ENCODE data around the gene CALML3. TPM values are rescaled to one million over a fixed set of nuclear protein-coding genes. Genes with fewer than 3 reads are reported as not detected.

Gene CALML3
- total RNA-seq, 1 experiment from 2014 or later = not detected

GRCh38 chr10:5484205-5484604 is 40.6 kb upstream of the CALML3 start:
- H3K27ac Mint-ChIP-seq = no peak overlapping the region
- Histone ChIP-seq H3K9ac (ENCODE audit: extremely low read depth, insufficient read length, low read length) (no peak overlapping the region), H2BK12ac (ENCODE audit: insufficient read length, low read depth, low read length) (no peak overlapping the region), H3T11ph (ENCODE audit: low read length) (no peak overlapping the region), H2AFZ (ENCODE audit: low read length) (no peak overlapping the region), H3K56ac (ENCODE audit: insufficient read length, low read depth, low read length) (no peak overlapping the region), H3K79me1 (ENCODE audit: insufficient read depth, low read depth, low read length, poor library complexity, severe bottlenecking) (no peaks in the 10 kb centered on the region), H2BK15ac (ENCODE audit: low read depth, low read length) (no peak overlapping the region), H3K27ac (ENCODE audit: insufficient read length, low read depth, low read length) (no peak overlapping the region), H3K79me2 (ENCODE audit: insufficient read depth, low read length) (no peaks in the 10 kb centered on the region), H3K23ac (ENCODE audit: insufficient read length, low read depth, low read length) (no peak overlapping the region), H3K4me1 (ENCODE audit: insufficient read depth, low read length) (peaks cover 1% of the 10 kb centered on the region; the same call in 1 of the 2 replicates), H3K23me2 (ENCODE audit: insufficient read length, low read depth, low read length, poor library complexity, severe bottlenecking) (no peaks in the 10 kb centered on the region), H3K27me3 (ENCODE audit: insufficient read depth, low read length) (no peaks in the 10 kb centered on the region), H2BK120ac (ENCODE audit: low read depth, low read length, poor library complexity, severe bottlenecking) (no peak overlapping the region), H3K14ac (ENCODE audit: insufficient read depth, low read length) (no peak overlapping the region), H2AK5ac (ENCODE audit: insufficient read length, low read length) (no peak overlapping the region), H2BK5ac (ENCODE audit: insufficient read length, low read length) (no peak overlapping the region), H3K9me3 (ENCODE audit: control insufficient read depth, low read depth, low read length) (no peaks in the 10 kb centered on the region), H3K4ac (ENCODE audit: low read depth, low read length) (no peak overlapping the region), H4K8ac (replicated peaks; ENCODE audit: insufficient read length, low read depth, low read length) (no peak overlapping the region), H4K20me1 (ENCODE audit: control insufficient read depth, insufficient read depth, insufficient read length) (no peaks in the 10 kb centered on the region), H3K18ac (ENCODE audit: insufficient read length, low read depth, low read length) (no peak overlapping the region), H4K5ac (ENCODE audit: insufficient read length, low read depth, low read length) (no peak overlapping the region), H4K91ac (ENCODE audit: insufficient read length, low read depth, low read length) (no peak overlapping the region), H2BK20ac (ENCODE audit: low read depth, low read length, poor library complexity, severe bottlenecking) (no peak overlapping the region), H3K4me2 (ENCODE audit: insufficient read depth, insufficient read length, low read length) (no peak overlapping the region)
- no peak for DNase-seq
- no peak overlapping the region for H3K4me3 Mint-ChIP-seq
- peaks cover 19 to 38% of the 10 kb centered on the region in 2 experiments for H3K4me1 Mint-ChIP-seq
- no peak for TF ChIP-seq CTCF (conservative IDR thresholded peaks at IDR 0.05)
- H3K9me3 Mint-ChIP-seq = peaks cover 0 to 3% of the 10 kb centered on the region in 2 experiments; a peak in 1 of 5 replicates
- WGBS (ENCODE audit: extremely low coverage, insufficient read length, low lambda C conversion rate) = no CpG with 5 or more reads among the region's 3 CpGs
- no peaks in the 10 kb centered on the region; a peak in 2 of 7 replicates for H3K36me3 Mint-ChIP-seq (ENCODE audit: insufficient read depth in 1 of 3, low read depth in 3 of 3)
- H3K27me3 Mint-ChIP-seq (ENCODE audit: low read depth) = peaks cover 5% of the 10 kb centered on the region

Data from H9 (cell line).